Stimulated activated CD8-positive, alpha-beta memory T cell treated with anti-CD3 and anti-CD28 coated beads, Interleukin-12 subunit alpha, Interleukin-12 subunit beta, amount 100 ng/mL, for 1 hour (primary cell): ENCODE data around the gene INTS2.
"Not testable (repeated sequence)": the region's sequence is repeated elsewhere in the genome, so short reads cannot be mapped to it uniquely, and the experiment has no call there.

Experiments
- DNase-seq: peaks from one replicate; pipeline ENCODE4 v3.0.0-alpha.2; 2020; ENCODE audit warnings: low read depth

INTS2 gene

GRCh38 chr17:61887733-61888132, 40.0 kb downstream of the INTS2 start:
- not testable (repeated sequence) for DNase-seq

- DNase-seq, result not testable (repeated sequence)
Observed at GRCh38 chr17:61885865-61886264, 41.9 kb downstream of the INTS2 start.

- no peak for DNase-seq
Observed at GRCh38 chr17:61884864-61885263, 42.9 kb downstream of the INTS2 start.

- no peak for DNase-seq
Observed at GRCh38 chr17:61880589-61881102, 47.1 kb downstream of the INTS2 start.

GRCh38 chr17:61878984-61879612, 48.7 kb downstream of the INTS2 start:
- DNase-seq, result no peak

GRCh38 chr17:61878520-61878919, 49.3 kb downstream of the INTS2 start:
- no peak for DNase-seq

GRCh38 chr17:61877837-61878236, 49.9 kb downstream of the INTS2 start:
- DNase-seq, result no peak

- no peak for DNase-seq
Observed at GRCh38 chr17:61875804-61876203, 52.0 kb downstream of the INTS2 start.

GRCh38 chr17:61875285-61875684, 52.5 kb downstream of the INTS2 start:
- DNase-seq, result no peak

- DNase-seq, result no peak
Observed at GRCh38 chr17:61874075-61874474, 53.7 kb downstream of the INTS2 start.

GRCh38 chr17:61872099-61872498, 55.7 kb downstream of the INTS2 start:
- DNase-seq, result no peak

- DNase-seq, result no peak
Observed at GRCh38 chr17:61869138-61869537, 58.6 kb downstream of the INTS2 start.

- no peak for DNase-seq
Observed at GRCh38 chr17:61868074-61868473, 59.7 kb downstream of the INTS2 start.

- no peak for DNase-seq
Observed at GRCh38 chr17:61867033-61867432, 60.7 kb downstream of the INTS2 start.

GRCh38 chr17:61863801-61864126, 64.0 kb downstream of the INTS2 start:
- DNase-seq, result no peak

- peak; percentile 74 for DNase-seq
Observed at GRCh38 chr17:61862975-61863800, 64.6 kb downstream of the INTS2 start, which contains the start of gene BRIP1. BRIP1 (minus strand) TSS chr17:61863528; CDS start chr17:61861539, 1,989 bp downstream.

GRCh38 chr17:61862105-61862574, 65.6 kb downstream of the INTS2 start:
- DNase-seq, result no peak

- not testable (repeated sequence) for DNase-seq
Observed at GRCh38 chr17:61860397-61860796, 67.4 kb downstream of the INTS2 start.

- DNase-seq, result no peak
Observed at GRCh38 chr17:61856035-61856434, 71.7 kb downstream of the INTS2 start.

GRCh38 chr17:61852857-61853256, 74.9 kb downstream of the INTS2 start:
- DNase-seq, result no peak

- DNase-seq, result no peak
Observed at GRCh38 chr17:61849674-61850073, 78.1 kb downstream of the INTS2 start.

- DNase-seq, result no peak
Observed at GRCh38 chr17:61848896-61849295, 78.9 kb downstream of the INTS2 start.

- DNase-seq, result no peak
Observed at GRCh38 chr17:61848247-61848646, 79.5 kb downstream of the INTS2 start.
